Measurements from ENCODE around the gene TIMP2. TPM values are rescaled to one million over a fixed set of nuclear protein-coding genes. Genes with fewer than 3 reads are reported as not detected.
A peak's percentile ranks its signal among the peaks of the same experiment; 100 is the strongest.

TIMP2 gene
- total RNA-seq, 1 experiment from 2014 or later, result 64.8 TPM

DNA sequence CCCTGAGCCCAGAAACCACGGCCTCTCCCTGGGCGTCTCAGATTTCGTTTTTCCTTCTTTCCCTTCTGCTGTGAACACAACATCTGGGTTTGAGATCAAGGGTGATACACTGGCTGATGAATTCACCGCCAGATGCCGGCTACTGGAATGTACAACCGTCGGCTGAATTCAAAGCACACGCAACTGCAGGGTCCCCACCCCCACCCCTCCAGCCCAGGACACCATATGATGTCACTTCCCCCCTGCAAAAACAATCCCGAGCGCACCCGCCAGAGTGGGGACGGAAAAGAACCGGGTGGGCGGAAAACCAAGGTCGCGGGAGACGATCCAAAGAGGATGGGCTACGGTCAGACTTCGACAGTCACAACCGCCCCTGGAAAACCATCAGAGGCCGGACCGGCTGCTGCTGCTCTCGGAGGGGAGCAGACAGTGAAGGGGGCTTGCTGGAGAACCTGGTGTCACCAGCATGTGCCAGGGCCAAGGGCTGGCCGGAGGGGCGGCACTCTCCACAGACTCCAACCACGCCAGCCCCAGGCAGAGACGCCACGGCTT is 45.5 kb downstream of the TIMP2 start:
- H3K4me2 ChIP-seq (ENCODE audit: low read length), result 0 out of 2 replicates have a peak overlapping the region, but pooled peaks have one; percentile 22
- H3K9me3 ChIP-seq (ENCODE audit: control insufficient read depth in 1 of 2, insufficient read depth in 1 of 2, low read depth in 1 of 2, low read length in 2 of 2), result no peaks in the 10 kb centered on the region
- no peaks in the 10 kb centered on the region for H4K20me1 ChIP-seq (ENCODE audit: insufficient read depth)
- H3K27me3 ChIP-seq (ENCODE audit: insufficient read depth, low read length), result no peaks in the 10 kb centered on the region
- no TSS peak for BruUV-seq (replicated peaks)
- CTCF ChIA-PET, result interaction anchor here (1.0 to 6.0 kb wide), 2 partner anchors 14 kb away, joined by 3 to 55 read pairs; no protein-coding TSS in a partner anchor
- peak overlapping the region; percentile 10; the same call in 1 of the 2 replicates for H3K9ac ChIP-seq (ENCODE audit: low read length)
- H3K4me1 ChIP-seq (ENCODE audit: control insufficient read depth in 1 of 2, insufficient read depth in 2 of 2, low read length in 2 of 2), result peaks cover 40 to 81% of the 10 kb centered on the region in 2 experiments
- TF ChIP-seq SIN3A (IDR thresholded peaks at IDR 0.05; ENCODE audit: low read depth), result no peak
- no peak for TF ChIP-seq TCF7L2 (IDR thresholded peaks at IDR 0.05; ENCODE audit: borderline replicate concordance, extremely low read depth, insufficient read depth, insufficient read length)
- TF ChIP-seq SP1 (IDR thresholded peaks at IDR 0.05; ENCODE audit: low read depth), result no peak
- TF ChIP-seq EZH2 (IDR thresholded peaks at IDR 0.05), result no peak
- TF ChIP-seq ZBTB33 (IDR thresholded peaks at IDR 0.05; ENCODE audit: extremely low read depth, insufficient replicate concordance, low read length), result no peak
- no peak for TF ChIP-seq YY1 (IDR thresholded peaks at IDR 0.05; ENCODE audit: extremely low read depth, insufficient replicate concordance, low read depth, low read length)
- no peak for TF ChIP-seq EZH2phosphoT487 (IDR thresholded peaks at IDR 0.05; ENCODE audit: borderline replicate concordance)
- no peak for TF ChIP-seq ELF1 (IDR thresholded peaks at IDR 0.05; ENCODE audit: borderline replicate concordance, low read depth)
- TF ChIP-seq JUND (IDR thresholded peaks at IDR 0.05), result no peak
- no peak for TF ChIP-seq ZNF274 (IDR thresholded peaks at IDR 0.05; ENCODE audit: low read depth, low read length)
- TF ChIP-seq POLR2A (IDR thresholded peaks at IDR 0.05; ENCODE audit: borderline replicate concordance, extremely low read depth, insufficient read depth, insufficient read length), result no peak
- TF ChIP-seq CTCF (IDR thresholded peaks at IDR 0.05 in 2 of 3, conservative IDR thresholded peaks at IDR 0.05 in 1 of 3; ENCODE audit: borderline replicate concordance in 1 of 3, insufficient read depth in 1 of 3, low read depth in 2 of 3, low read length in 2 of 3), result no peak
- intact Hi-C loops (cut with micrococcal nuclease), result no loop called here
- RAD21 ChIA-PET (ENCODE audit: low non-redundant PET in 1 of 2, low total read pairs in 2 of 2, uncharacterized antibody in 2 of 2, unreplicated experiment in 2 of 2), result no interaction called here
- DNase-seq (ENCODE audit: low read depth, low spot score) (no peak), ATAC-seq (no peak)
- peaks cover 19% of the 10 kb centered on the region; the same call in 1 of the 2 replicates for H3K79me2 ChIP-seq (ENCODE audit: insufficient read depth, low read length)
- no peaks in the 10 kb centered on the region for H3K36me3 ChIP-seq (ENCODE audit: control insufficient read depth in 1 of 2, insufficient read depth in 2 of 2, low read length in 2 of 2)
- POLR2A ChIA-PET, result no interaction called here
- H3K27ac ChIP-seq (ENCODE audit: low read depth, low read length), result no peak overlapping the region; the same call in 1 of the 2 replicates
- H2AFZ ChIP-seq (ENCODE audit: low read depth, low read length, poor library complexity, severe bottlenecking), result no peak overlapping the region
- no peak overlapping the region for H3K4me3 ChIP-seq (replicated peaks in 1 of 2; ENCODE audit: low read depth in 1 of 2, low read length in 2 of 2)
- H3K9me2 ChIP-seq (ENCODE audit: insufficient read depth), result no peaks in the 10 kb centered on the region

Measured in HCT116 (cell line).